Activated effector memory CD4-positive, alpha-beta T cell treated with Interleukin-2 at 50 U/mL for 16 hours (primary cell): ENCODE data around the gene SAV1.

Experiments used
- DNase-seq: peaks from one replicate; pipeline ENCODE4 v3.0.0-alpha.2; 2020

The SAV1 gene

GRCh38 chr14:50605766-50606165 is 62.3 kb downstream of the SAV1 start:
- no peak for DNase-seq

DNA sequence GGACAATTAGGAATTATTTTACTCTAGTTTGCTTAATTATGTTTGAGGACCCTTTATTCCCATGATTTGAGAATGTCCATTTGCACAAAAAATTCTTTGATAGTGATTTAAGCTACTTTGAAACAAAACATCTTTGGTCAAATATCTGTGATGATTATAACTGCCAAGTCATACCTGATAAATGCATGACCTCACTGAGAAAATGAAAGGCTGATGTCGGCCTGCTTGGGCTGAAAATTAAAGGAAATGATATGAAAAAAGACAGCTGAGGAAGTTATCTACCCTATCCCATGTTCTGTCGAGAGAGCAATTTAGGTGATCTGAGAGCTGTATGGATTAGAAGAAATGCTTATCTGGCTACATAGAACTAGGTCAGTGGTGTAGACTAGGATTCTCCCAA is 64.5 kb downstream of the SAV1 start:
- no peak for DNase-seq

GRCh38 chr14:50602035-50602434 is 66.1 kb downstream of the SAV1 start:
- DNase-seq = no peak

- no peak for DNase-seq
Observed at GRCh38 chr14:50601394-50601793, 66.7 kb downstream of the SAV1 start.

GRCh38 chr14:50600849-50601248 is 67.3 kb downstream of the SAV1 start:
- DNase-seq = no peak

DNA sequence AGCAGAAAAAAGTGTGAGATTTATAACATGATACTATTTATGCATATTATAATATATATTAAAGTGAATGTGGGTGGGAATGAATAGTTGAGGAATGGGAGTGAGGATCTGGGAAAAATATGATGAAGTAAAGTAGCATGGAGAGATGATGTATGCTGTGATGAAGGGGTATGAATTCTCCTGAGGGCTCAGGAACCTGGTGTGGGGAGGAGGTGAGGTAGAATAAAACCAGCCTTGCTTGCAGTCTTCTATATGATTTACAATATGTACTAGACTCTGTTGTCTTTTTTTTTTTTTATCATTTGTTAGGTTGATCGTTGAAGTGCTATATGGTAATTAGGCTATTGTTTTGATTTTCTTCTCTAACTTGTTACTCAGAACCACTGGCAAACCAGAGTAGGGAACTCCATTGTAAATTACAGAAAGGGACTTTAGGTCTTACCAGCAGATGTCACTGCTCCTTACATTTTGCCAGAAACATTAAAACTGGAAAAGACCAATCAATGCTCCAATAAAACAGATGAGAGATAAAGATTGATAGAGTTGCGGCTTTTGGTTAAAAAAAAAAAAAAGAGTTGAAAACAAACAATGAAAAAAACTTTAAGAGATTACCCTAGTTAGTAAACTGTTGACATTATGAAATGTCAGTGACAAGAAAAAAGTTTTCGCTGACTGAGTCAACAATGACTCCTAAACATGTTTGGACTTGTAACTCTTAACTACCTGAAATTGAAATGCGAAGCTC is 68.2 kb downstream of the SAV1 start:
- no peak for DNase-seq

GRCh38 chr14:50598765-50599164 is 69.3 kb downstream of the SAV1 start:
- DNase-seq = no peak

GRCh38 chr14:50594577-50595316 is 73.4 kb downstream of the SAV1 start:
- no peak for DNase-seq

GRCh38 chr14:50590464-50590863 is 77.6 kb downstream of the SAV1 start:
- no peak for DNase-seq
